ENCODE results near the gene DDI2. TPM values are rescaled to one million over a fixed set of nuclear protein-coding genes. Genes with fewer than 3 reads are reported as not detected.

Gene DDI2
- total and polyA plus RNA-seq, 9 of the 15 experiments (the other 6 are each of a cell fraction or from before 2014, with no cell fraction given): 6.5 to 48.4 (median 21.2) TPM

GRCh38 chr1:15684468-15685291 is 67.4 kb downstream of the DDI2 start (continued):
- peak; percentile 11 to 88; a peak in 3 of 4 replicates for TF ChIP-seq UBTF (IDR thresholded peaks at IDR 0.05; ENCODE audit: borderline replicate concordance in 1 of 2, low read depth in 2 of 2, low read length in 2 of 2)
- no peak for TF ChIP-seq PKNOX1 (IDR thresholded peaks at IDR 0.05)
- no peak for TF ChIP-seq NR3C1 (CRISPR knock-in tag; IDR thresholded peaks at IDR 0.05)
- no peak for TF ChIP-seq NFYB (IDR thresholded peaks at IDR 0.05; ENCODE audit: extremely low read depth, insufficient read length)
- TF ChIP-seq MAZ (CRISPR knock-in tag; conservative IDR thresholded peaks at IDR 0.05 in 1 of 2, IDR thresholded peaks at IDR 0.05 in 1 of 2): peak in 1 of 2 experiments; percentile 50; a peak in 2 of 4 replicates
- peak; percentile 19 for TF ChIP-seq NEUROD1 (IDR thresholded peaks at IDR 0.05; ENCODE audit: borderline replicate concordance, low read depth, low read length, partially characterized antibody)
- TF ChIP-seq BRF2 (IDR thresholded peaks at IDR 0.05; ENCODE audit: borderline replicate concordance, insufficient read depth, insufficient read length): no peak
- TF ChIP-seq E2F6 (IDR thresholded peaks at IDR 0.05; ENCODE audit: borderline replicate concordance in 1 of 2, extremely low read depth in 1 of 2, insufficient read depth in 1 of 2, insufficient read length in 1 of 2, low read depth in 1 of 2, low read length in 1 of 2, poor library complexity in 1 of 2, severe bottlenecking in 1 of 2): peak in 1 of 2 experiments; percentile 24
- TF ChIP-seq RNF2 (IDR thresholded peaks at IDR 0.05): no peak
- TF ChIP-seq HNRNPLL (IDR thresholded peaks at IDR 0.05; ENCODE audit: low read depth, low read length, poor library complexity, severe bottlenecking): peak; percentile 26
- TF ChIP-seq DEAF1 (CRISPR knock-in tag; IDR thresholded peaks at IDR 0.05): no peak
- peak; percentile 63 for TF ChIP-seq TAF1 (IDR thresholded peaks at IDR 0.05; ENCODE audit: control insufficient read depth, extremely low read depth, insufficient read depth, low read length, severe bottlenecking)
- no peak for TF ChIP-seq ARNT (IDR thresholded peaks at IDR 0.05)
- TF ChIP-seq ZNF431 (CRISPR knock-in tag; IDR thresholded peaks at IDR 0.05): no peak
- no peak for TF ChIP-seq SOX6 (IDR thresholded peaks at IDR 0.05)
- no peak for TF ChIP-seq CEBPG (CRISPR knock-in tag; IDR thresholded peaks at IDR 0.05)
- TF ChIP-seq CEBPG (tag; conservative IDR thresholded peaks at IDR 0.05 in 1 of 2, IDR thresholded peaks at IDR 0.05 in 1 of 2): no peak
